Ectodermal cell (in vitro differentiated cells): ENCODE data around the gene TARBP1.
"Not testable (repeated sequence)": the region's sequence is repeated elsewhere in the genome, so short reads cannot be mapped to it uniquely, and the experiment has no call there.

Experiments
- H3K27ac ChIP-seq: 2 replicates; pipeline ENCODE4 v1.7.0; 2013; ENCODE audit warnings: mild to moderate bottlenecking, low read depth, low read length; ENCODE audit not compliant: insufficient read depth, poor library complexity, severe bottlenecking
- H3K27me3 ChIP-seq: 2 replicates; pipeline ENCODE4 v1.7.0; 2013; ENCODE audit warnings: mild to moderate bottlenecking, low read length; ENCODE audit not compliant: insufficient read depth, control insufficient read depth, poor library complexity, severe bottlenecking
- H3K36me3 ChIP-seq: one replicate; pipeline ENCODE4 v1.7.0; 2013; ENCODE audit warnings: low read length; ENCODE audit not compliant: control insufficient read depth, insufficient read depth
- H3K4me1 ChIP-seq: one replicate; pipeline ENCODE4 v1.7.0; 2013; ENCODE audit warnings: low read length; ENCODE audit not compliant: control insufficient read depth, insufficient read depth
- H3K4me3 ChIP-seq: 2 replicates; pipeline ENCODE4 v1.7.0; 2013; ENCODE audit warnings: low read depth, low read length, control low read depth; ENCODE audit not compliant: insufficient read depth
- H3K9me3 ChIP-seq: 2 replicates; pipeline ENCODE4 v1.7.0; 2013; ENCODE audit warnings: mild to moderate bottlenecking, low read length, moderate library complexity; ENCODE audit not compliant: control insufficient read depth
- WGBS, 2 experiments: methylation state at CpG; one replicate each; pipeline ENCODE4 v1.1.7; 2013; ENCODE audit warnings: missing lambda C conversion rate in 2 of 2; 5-methylcytosine and 5-hydroxymethylcytosine counted together

Gene TARBP1

DNA sequence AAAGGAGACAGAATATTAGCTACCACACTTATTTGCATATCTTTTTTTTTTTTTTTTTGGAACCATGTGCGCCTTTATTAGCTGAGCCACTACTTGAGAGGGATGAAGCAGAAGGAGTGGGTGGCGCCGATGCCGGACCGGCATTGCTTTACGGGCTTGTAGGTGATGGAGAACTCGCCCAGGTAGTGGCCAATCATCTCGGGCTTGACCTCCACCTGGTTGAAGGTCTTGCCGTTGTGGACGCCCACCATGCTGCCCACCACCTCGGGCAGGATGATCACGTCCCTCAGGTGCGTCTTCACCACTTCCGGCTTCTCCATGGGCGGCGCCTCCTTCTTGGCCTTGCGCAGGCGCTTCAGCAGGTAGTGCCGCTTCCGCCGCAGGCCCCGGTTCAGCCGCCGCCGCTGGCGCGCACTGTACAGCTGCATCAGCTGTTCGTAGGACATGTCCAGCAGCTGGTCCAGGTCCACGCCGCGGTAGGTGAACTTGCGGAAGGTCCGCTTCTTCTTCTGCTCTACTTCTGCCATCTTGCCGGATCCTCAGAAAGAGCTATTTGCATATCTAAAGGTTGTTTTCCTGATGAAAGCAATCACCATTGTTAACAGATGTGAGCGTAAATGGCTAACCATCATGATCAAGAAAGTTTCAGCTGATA is 122.2 kb downstream of the TARBP1 start:
- not testable (repeated sequence) for H3K36me3 ChIP-seq, H3K9me3 ChIP-seq, H3K27ac ChIP-seq, H3K27me3 ChIP-seq, H3K4me1 ChIP-seq, H3K4me3 ChIP-seq
- 94 to 97% methylated on average over 35 of the region's 35 CpGs for WGBS, 2 experiments

DNA sequence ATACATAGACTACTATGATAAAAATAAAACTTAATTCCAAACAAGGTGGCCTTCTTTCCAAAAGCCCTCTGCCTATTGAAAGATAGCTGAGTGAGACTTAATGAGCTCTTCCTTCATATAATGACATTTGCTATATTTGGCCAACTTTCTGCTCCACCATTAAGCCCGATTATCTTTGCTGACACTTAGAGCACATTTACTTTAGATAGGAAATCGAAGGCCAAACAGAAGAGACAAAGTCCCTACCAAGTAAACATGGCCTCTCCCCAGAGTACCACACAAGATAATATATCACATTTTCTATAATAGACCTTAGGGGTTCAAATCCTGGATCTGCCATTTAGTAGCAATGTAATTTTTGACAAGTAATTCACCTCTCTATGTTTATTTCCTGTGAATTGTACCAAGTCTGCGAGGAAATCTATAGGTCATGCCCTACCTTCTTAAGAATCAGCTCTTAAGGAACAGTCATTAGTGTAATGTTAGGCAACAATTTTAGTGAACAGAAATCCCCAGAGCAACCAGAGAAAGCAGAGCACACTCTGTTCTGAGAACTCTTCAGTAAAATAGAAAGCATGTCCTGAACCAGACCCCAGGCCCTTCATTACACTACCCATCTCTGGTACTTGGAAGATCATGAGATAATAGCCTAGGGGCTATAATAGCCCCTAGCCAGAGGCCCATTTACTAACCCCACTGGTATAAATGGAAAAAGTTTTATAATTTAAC is 123.0 kb downstream of the TARBP1 start:
- H3K36me3 ChIP-seq: no peaks in the 10 kb centered on the region
- no peaks in the 10 kb centered on the region for H3K27me3 ChIP-seq
- no peak overlapping the region for H3K27ac ChIP-seq
- WGBS, 2 experiments: 93 to 97% methylated on average over 3 of the region's 3 CpGs
- H3K4me1 ChIP-seq: no peaks in the 10 kb centered on the region
- no peaks in the 10 kb centered on the region for H3K9me3 ChIP-seq
- H3K4me3 ChIP-seq: no peak overlapping the region

DNA sequence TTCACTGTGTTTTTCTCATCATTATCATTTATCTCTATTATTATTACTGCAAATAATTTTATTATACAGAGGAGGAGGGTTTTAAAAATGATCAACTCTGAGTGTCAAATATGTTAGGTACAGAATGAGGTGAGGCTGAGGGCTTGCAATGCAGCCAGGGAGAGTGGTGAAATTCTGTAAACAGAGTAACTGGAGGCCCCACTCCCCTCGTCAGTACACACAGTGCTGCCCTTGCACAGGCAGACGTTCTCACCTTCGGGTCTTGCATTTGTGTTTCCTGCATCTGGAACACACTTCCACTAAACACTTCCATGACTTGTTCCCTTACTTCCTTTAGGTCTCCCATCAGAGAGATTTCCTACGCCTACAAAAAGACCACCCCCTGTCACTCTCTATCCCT is 130.0 kb downstream of the TARBP1 start:
- WGBS, 2 experiments: 86 to 88% methylated on average over 4 of the region's 4 CpGs
- Histone ChIP-seq H3K27me3 (no peaks in the 10 kb centered on the region), H3K9me3 (no peaks in the 10 kb centered on the region), H3K27ac (no peak overlapping the region), H3K4me1 (no peaks in the 10 kb centered on the region), H3K36me3 (no peaks in the 10 kb centered on the region), H3K4me3 (no peak overlapping the region)

DNA sequence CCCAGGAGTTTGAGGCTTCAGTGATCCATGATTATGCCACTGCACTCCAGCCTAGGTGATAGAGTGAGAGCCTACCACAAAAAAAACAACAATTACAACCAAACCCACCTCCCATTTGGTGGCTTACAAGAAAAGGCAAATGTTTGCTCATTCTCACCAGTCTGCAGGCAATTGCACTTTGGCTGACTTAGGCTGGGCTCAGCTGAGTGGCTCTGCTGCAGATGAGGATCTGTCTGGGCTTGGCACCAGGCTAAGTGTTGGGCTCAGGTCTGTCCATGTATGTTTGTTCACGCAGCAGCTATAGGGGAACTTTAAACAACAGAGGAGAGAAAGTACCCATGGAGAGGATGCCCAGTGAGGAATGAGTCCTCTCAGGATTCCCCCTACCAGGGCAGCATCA is 133.7 kb downstream of the TARBP1 start:
- 82 to 91% methylated on average over 1 of the region's 1 CpG for whole genome bisulfite sequencing, 2 experiments
- peaks cover 4% of the 10 kb centered on the region for H3K9me3 ChIP-seq
- H3K27me3 ChIP-seq: no peaks in the 10 kb centered on the region
- H3K4me1 ChIP-seq: no peaks in the 10 kb centered on the region
- H3K36me3 ChIP-seq: no peaks in the 10 kb centered on the region
- no peak overlapping the region for H3K27ac ChIP-seq
- no peak overlapping the region for H3K4me3 ChIP-seq

DNA sequence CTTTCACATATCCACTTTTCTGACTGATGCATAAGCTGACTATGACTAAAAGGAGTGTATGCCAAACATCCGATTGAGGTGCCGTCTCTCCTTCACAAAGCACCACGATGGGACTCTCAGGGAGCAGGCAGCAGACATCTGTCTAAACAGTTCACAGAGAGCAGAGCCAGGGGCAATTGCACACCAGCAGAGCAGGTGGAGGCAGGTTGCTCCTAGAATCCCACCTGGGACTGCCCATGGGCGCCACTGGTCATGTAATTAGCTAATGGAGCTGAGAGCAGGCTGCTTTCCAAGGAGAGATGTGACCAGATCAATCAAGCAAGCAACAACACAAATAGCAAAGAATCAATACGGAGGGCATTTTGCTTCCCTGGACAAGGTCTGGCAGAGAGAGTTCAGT is 136.2 kb downstream of the TARBP1 start:
- H3K36me3 ChIP-seq: no peaks in the 10 kb centered on the region
- 90 to 91% methylated on average over 4 to 5 of the region's 5 CpGs for WGBS, 2 experiments
- no peaks in the 10 kb centered on the region for H3K27me3 ChIP-seq
- no peaks in the 10 kb centered on the region for H3K4me1 ChIP-seq
- H3K9me3 ChIP-seq: peaks cover 4% of the 10 kb centered on the region
- no peak overlapping the region for H3K4me3 ChIP-seq
- H3K27ac ChIP-seq: no peak overlapping the region
